Jurkat, Clone E6-1 (cell line): Measurements from ENCODE around the gene CCDC182. TPM values are rescaled to one million over a fixed set of nuclear protein-coding genes. Genes with fewer than 3 reads are reported as not detected.

ENCODE experiments used
- DNase-seq: peaks from one replicate; pipeline ENCODE4 v3.0.0-alpha.2; 2011; ENCODE audit warnings: low read depth, low spot score
- H3K4me3 ChIP-seq: 2 replicates; pipeline ENCODE4 v1.5.1; 2011; ENCODE audit warnings: mild to moderate bottlenecking, low read length, control low read depth, moderate library complexity
- polyA plus RNA-seq: library from polyadenylated mRNA; unstranded; fragments of >200 nt; gene quantifications from one replicate; pipeline ENCODE4 v1.2.1, GENCODE V29; 2012; ENCODE audit warnings: missing spikeins; ENCODE audit not compliant: insufficient read length, insufficient read depth

Gene CCDC182
- not detected for polyA plus RNA-seq

DNA sequence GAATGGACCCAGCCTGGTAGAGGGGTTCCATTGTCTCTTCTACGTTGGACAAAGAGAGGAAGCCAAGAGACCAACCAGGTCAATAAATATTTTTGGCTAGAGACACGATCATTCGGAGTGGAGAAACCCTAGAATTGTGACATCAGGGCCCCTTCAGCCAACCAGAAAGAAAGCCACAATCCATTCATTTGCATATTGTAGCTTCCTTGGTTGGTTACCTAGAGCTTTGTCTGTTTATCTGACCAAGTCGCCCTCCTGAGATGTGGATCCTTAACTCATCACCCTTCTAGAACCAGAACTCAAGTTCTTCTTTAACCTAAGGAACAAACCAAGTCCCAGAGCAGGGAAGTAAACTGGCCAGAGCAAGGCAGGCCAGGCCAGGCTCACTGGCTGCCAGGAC lies at the start of gene CCDC182:
CCDC182 (minus strand) TSS at position 58 of the 400 bp plus-strand sequence; CDS start at position 31, 27 bp downstream.
- no peak within 1 kb of the TSS for H3K4me3 ChIP-seq
- no peak for DNase-seq

DNA sequence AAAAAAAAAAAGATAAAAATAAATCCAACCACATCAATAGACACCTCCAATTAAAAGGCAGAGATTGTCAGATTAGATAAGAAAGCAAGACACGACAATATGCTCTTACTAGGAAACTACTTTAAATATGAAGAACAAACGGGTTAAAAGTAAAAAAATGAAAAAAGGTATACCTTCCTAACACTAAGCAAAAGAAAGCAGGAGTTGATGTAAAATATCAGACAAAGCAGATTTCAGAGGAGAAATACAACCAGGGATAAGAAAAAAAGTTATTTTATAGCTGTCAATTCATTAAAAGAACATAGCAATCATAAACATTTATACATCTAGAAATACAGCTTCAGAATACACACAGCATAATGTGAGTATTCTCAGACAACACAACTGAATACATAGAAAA lies 49.7 kb upstream of the CCDC182 start:
- H3K4me3 ChIP-seq: no peak overlapping the region
- DNase-seq: peak; percentile 55

DNA sequence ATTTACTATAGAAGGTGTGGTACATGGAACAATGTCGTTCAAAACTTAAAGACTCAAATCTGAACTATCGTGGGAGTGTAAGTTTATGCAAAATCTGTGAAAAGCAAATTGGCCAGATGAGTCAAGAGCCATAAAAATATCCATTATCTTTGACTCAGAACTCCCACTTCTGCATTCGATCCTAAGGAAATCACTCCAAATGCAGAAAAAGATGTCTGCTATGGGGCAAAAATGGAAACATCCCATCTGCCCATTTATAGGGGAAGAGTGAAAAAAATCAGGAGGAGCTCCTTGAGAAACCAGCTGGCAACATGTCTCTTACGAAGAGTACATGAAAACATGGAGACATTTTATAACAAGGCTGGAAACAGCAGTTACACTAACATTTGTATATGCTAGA lies 43.6 kb upstream of the CCDC182 start:
- no peak for DNase-seq
- no peak overlapping the region for H3K4me3 ChIP-seq

DNA sequence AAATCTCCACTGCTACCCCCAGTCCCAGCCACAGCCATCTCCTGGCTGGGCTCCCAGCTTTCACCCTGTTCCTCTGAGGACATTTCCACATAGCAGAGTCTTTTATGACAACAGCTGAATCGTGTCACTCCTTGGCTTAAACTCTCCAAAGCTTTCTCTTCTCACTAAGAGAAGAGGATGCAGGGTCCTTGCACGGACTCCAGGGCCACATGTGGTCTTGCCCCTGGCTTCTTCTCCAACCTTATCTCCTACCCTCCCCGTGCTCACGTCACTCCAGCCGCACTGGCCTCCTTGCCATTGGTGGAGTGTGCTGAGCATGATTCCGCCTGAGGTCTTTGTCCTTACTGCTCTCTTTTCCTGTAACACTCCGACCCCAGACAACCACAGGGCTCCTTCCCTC lies 39.9 kb upstream of the CCDC182 start:
- H3K4me3 ChIP-seq: no peak overlapping the region
- DNase-seq: no peak

DNA sequence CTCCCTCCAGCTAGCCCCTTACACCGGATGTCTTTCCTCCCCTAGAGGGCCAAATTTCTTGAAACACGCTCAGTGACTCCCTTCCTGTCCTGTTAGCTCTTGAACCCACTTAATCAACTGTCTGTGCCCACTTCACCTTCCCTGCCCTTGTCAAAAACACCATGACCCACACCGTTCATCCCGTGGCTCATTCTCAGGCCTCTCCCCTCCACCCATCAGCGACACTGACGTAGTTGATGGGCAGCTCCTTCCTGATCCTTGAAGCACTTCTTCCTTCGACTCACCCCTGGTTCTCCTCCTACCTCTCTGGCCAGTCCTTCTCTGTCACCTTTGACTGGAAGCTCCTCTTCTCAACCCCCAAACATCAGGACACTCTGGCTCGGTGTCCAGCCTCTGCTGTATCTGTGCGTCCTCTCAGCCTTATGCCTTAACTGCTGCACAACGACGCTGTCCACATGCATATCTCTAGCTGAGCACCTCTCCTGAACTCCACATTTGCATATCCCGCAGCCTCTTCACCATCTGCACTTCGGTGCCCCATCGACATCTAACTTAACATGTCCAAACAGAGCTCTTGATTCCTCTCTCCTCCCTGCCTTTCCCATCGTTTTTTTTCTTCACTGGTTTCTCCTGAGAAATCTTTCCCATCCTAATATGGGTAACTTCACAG lies 39.3 kb upstream of the CCDC182 start:
- no peak for DNase-seq

DNA sequence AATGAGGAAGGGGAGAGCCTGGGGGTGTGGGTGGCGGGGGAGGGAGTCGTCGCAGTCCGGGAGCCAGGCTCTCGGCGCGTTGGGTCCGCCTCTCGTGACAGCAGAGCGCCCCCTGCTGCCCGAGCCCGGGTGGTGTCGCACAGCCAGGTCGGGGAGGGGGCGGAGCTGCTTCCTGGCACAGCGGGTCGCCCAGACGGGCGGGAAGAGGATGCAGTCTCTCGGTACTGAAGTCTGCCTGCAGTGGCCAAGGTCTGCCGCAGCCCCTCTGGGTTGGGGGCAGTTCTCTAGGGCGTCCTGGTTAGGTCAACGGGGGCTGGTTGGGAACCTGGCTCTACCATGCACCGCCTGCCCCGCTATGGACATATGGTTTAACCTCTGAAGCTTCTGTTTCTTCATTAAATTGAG lies 38.2 kb upstream of the CCDC182 start:
- DNase-seq: peak; percentile 60
- no peak overlapping the region; the same call in 1 of the 2 replicates for H3K4me3 ChIP-seq

More for the DNA sequence above, 39.3 kb upstream of the CCDC182 start:
- H3K4me3 ChIP-seq: no peak overlapping the region

DNA sequence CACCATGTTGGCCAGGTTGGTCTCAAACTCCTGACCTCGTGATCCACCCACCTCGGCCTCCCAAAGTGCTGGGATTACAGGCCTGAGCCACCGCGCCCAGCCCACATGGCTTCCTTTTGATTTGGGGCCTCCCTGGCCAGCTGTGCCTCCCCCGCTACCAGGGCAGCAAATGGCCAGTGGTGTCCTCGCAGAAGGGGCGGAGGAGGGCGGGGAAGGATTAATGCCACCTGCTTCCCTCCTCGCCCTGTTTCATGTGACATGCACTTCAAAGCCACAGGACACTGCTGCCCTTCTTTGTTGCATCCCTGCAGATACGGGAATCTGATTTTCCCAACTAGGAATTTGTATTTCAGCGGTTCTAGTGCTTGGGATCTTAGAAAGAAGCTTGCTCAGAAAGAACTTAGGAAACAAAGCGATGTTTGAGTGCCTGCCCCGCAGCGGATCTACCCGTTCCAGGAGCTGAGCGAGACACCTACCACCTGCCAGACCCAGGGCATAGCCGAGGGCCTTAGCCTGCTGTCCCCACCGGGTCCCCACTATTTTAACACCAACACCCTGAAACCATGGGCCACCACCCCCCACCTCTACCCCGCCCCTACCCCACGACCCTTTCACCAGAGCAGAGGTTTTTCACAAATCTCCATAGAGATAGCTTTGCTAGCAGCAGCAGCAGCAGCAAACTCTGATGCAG lies 37.7 kb upstream of the CCDC182 start:
- DNase-seq: no peak
- H3K4me3 ChIP-seq: no peak overlapping the region

DNA sequence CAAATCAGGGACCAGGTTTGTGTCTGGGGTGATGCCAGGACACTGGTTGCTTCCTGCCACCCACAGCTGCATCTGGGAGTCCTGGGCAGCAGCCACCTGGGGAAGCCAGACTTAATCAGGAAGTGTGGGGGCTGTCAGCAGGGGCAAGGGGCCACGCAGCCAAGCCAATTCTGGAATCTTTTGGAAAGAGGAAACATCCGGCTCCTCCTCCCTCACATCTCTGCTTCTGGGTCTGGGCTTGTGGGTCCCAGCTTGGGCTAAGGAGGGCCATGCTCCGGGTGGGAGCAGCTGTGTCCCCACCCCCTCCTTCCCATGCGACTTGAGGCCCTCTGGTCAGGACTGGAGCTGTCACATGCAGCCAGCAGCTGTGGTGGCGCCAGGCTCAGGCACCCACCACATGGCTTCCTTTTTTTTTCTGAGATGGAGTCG lies 37.0 kb upstream of the CCDC182 start:
- DNase-seq: peak; percentile 37
- no peak overlapping the region for H3K4me3 ChIP-seq

DNA sequence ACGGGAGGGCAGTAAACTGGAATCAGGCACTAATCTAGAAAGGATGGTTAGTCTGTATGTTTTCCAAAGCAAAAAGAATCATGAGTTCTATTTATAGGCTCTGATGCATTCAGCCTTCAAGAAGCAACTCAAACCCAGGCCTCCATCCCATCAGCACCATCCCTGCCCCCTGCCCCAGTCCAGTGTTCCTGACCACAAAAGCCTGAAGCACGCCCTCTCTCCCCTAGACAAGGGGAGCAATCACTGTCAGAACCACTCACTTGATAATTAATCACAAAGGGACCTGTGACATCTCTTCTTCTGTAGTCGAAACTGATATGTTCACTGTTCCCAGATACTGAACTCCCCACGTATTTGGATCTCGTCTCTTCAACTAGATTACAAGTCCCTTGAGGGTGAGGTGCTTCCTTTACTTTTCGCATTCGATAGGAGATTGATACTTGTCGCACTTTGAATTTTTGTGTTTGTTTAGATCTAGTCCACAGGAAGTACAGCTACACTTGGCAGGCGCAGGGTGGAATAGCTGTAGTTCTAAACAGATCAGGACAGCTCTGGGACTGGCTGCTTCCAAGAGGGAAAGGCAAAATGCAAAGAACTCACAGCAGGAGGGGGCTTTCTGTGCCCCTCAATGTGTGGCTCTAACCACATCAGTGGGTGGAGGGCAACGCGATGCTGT lies 36.4 kb upstream of the CCDC182 start:
- no peak for DNase-seq
- no peak overlapping the region for H3K4me3 ChIP-seq

DNA sequence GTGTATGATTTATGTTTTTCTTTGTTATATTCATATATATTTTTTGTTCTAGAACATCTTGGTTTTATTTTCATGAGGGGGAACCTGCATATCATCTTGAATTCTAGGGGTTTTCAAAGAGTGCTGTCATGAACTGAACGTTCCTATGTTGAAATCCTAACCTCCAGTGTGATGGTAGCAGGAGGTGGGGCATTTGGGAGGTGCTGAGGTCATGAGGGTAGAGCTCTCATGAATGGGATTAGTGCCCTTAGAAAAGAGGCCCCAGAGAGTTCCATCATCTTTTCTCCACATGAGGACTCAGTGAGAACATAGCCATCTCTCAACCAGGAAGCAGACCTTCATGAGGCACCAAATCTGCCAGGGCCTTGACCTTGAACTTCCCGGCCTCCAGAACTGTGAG lies 34.6 kb upstream of the CCDC182 start:
- no peak for DNase-seq
- H3K4me3 ChIP-seq: no peak overlapping the region

DNA sequence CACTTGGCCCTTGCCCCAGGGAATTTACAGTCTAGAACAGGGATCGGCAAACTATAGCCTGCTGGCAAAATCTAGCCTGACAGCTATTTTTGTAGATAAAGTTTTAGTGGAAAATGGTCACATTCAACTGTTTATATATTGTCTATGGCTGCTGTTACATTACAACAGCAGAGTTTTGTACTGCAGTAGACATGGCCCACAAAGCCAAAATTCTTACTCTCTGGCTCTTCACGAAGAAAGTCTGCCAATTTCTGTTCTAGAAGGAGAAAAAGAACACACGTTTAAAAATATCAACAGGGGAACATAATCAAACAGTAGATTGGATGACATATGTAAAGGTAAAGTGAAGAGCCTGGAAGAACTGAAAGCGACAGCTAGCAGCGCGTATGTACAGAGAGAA lies 33.2 kb upstream of the CCDC182 start:
- no peak for DNase-seq
- H3K4me3 ChIP-seq: no peak overlapping the region

DNA sequence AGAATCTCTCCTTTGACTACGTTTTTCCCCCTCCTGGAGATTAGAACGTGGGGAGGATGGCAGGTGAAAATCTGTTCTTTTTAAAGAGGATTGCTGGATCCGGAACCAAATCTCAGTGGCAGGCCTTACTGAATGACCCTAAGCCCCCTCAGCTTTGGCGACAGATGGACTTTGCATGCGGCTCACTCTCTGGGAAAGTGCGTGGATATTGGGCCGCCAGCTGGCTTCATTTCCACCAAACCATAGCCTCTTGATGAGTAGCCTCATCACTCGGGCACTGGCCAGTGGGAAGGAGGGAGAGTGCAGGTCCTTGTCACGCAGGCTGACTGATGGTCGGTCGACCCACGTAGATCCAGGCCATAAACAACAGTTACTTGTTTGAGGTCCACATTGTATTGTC lies 31.3 kb upstream of the CCDC182 start:
- no peak overlapping the region for H3K4me3 ChIP-seq
- no peak for DNase-seq

DNA sequence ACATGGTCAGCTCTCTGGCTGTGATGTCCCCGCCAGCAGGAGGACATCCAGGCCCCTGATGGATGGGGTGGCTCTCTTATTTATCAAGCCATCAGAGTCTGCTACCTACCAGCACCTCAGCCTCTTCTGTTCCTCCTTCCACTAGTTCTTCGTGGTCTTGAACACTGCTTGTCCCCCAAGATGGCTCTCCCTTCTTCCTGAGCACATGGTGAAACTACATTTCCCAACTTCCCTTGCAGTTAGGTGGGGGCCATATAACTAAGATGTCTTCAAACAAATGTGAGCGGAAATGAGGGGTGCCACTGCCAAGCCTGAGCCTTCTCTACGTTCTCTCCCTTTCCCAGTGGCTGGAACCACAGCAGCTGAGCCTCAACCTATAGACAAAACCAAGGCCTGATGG lies 29.8 kb upstream of the CCDC182 start:
- DNase-seq: peak; percentile 21
- no peak overlapping the region for H3K4me3 ChIP-seq

DNA sequence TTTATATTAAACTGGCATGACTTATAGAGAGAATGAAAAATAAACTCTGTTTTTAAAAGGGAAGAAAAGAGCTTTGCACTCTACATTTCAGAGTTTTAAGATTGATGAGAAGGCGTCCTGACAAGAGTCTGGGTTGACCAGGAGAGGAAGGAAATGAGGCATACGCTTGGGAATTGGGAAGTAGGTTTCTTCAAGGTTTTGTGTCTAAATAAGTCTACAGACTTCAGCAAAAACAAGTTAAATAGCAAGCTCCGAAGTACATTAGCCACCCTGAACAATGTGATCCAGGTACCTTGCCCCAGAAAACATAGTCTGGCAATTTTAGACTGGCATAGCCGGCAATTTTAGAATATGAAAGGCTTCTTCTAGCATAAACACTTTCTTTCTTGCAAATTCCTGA lies 28.5 kb upstream of the CCDC182 start:
- DNase-seq: no peak
- no peak overlapping the region for H3K4me3 ChIP-seq

DNA sequence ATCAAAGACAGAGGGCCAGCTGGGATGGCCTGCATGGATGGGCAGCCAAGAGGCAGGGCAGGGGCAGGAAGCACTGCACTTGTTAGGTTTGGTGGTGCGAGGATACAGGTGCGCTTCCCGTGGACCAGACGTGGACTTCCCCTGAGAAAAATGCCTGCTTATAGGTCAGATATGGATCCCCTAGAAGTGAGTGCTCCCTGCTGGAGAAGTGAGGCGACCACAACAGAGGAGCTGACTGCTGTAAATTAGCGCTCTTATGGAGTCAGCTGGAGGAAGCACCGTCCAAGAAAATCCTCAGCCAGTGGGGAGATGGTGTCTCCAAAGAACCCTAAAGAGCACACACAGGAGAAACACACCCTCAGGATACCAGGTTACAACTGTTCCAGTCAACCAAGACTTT lies 27.7 kb upstream of the CCDC182 start:
- no peak overlapping the region for H3K4me3 ChIP-seq
- DNase-seq: no peak

DNA sequence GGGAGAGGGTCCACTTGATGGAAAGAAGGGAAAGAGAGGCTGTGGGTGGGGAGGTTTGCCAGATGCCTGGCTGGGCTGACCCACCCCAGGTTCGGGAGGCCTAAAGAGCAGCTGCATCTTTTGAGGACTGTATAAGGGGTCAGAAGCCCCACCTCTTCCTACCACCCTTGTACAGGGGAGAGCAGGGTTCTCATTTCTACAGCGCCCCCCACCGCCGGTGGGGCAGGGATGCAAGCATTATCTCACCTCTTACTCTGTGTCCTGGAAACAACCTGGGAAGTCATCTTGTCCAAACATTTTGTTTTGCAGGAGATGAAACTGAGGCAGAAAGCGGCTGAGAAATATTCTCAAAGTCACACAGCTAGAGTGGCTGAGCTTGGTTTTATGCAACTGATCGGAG lies 22.5 kb upstream of the CCDC182 start:
- no peak for DNase-seq
- no peak overlapping the region for H3K4me3 ChIP-seq

DNA sequence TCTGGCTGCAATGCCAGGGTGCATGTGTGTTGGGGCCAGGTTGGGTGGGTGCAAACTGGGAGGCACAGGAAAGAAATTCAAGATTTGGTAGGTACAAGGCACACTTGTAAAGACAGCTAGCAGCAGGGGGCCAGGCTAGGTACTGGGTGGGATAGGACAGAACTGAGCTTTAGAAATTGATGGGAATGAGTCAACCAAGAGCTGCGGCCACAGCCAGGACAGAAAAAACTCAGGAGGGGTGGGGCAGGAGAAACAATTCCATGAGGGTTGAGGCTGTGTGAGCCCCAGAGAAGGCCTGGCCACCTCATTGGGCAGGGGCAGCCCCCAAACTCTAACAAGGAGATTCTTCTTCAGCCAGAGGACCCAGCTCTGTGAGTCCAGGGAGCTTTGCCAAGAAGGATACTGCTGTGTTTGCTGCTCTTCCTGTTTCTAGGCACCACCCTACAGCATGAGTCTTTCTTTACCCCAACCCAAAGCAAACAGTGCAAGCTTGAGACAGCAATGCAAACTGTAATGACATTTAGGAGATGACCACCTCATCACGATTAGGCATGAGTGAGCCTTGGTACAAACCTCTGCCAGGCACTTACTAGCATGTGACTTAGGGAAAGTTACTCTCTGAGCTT lies 21.3 kb upstream of the CCDC182 start:
- H3K4me3 ChIP-seq: no peak overlapping the region
- DNase-seq: no peak

DNA sequence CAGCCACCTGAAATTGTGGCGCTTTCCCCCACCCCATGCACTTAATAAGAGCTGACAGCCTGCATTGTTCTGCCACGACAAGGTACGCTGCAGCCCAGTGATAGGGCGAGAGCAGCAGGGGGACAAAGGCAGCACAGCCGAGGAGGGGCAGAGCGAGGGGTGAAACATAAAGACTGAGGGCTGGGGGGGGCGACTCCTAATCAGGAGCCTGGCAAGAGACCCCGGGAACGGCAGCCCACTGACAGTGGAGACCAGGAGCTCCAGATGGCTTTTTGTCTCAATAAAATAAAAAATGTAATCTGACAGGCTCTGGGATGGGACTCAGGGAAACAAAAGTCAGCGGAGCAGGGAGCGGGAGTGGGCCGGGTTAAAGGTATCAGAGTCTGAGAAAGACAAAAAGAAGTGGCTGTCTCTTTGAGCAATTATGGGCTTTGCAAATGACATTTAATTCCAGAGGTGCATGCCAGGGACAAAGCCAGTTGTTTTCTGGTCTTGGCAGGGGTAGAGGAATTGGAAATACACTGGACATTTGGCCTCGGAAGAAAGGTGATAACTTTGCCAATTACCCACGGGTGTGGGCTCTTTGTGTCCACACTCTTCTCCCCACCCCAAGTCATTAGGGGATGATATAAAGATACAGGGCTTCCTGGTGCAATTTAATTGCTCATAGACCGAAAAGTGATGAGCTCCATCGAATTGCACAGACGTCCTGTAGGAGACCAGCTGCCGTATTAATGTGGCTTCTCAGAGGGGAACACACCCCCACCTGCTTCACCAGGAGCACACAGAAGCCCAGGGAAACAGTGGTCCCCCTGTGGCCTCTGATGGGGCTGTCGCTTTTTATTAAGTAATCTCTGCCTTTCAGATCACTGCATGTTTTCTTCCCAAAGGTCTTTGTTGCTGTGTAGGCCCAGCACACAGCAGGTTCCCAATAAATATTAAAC lies 17.6 kb upstream of the CCDC182 start:
- no peak for DNase-seq
- H3K4me3 ChIP-seq: no peak overlapping the region

DNA sequence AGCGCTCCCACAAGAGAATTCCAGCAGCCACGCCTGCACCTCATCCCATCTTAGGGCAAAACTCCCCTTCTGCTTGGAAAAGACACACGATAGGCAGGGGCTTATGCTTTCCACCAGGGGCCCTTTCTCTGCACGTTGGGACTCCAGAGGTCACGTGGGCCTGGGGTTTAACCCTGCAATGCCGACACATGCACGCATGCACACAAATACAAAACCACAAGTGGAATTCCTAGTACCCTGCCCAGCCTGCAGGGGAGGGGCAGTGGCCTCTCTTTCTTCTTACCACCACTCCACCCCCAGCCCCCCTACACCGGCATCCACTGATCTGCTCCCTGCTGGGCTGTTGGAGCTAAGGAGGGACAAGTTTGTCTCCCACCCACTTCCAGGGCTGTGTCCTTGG lies 16.8 kb upstream of the CCDC182 start:
- no peak for DNase-seq
- no peak overlapping the region for H3K4me3 ChIP-seq
